ENCODE data around the gene FREM2.

Gene FREM2

DNA sequence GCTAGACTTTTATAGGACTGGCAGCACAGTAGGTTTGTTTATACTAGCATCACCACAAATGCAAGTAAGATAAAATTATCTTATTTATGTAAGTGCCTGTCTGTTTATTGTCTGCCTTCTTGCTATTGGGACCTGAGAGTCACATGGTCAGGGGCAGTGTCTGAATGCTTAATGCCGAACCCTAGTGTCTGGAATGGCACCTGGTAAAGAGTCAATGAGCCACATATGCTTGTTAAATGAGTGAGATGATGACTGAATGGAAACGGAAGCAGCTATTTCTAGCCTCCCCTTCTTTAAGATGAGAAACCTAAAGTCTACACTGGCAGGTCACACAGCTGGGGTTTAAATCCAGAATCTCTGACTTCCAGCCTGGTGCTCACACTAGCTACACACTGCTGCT is 211.6 kb downstream of the FREM2 start:
- DNase-seq (ENCODE audit: low read depth in 2 of 2) = no peak

DNA sequence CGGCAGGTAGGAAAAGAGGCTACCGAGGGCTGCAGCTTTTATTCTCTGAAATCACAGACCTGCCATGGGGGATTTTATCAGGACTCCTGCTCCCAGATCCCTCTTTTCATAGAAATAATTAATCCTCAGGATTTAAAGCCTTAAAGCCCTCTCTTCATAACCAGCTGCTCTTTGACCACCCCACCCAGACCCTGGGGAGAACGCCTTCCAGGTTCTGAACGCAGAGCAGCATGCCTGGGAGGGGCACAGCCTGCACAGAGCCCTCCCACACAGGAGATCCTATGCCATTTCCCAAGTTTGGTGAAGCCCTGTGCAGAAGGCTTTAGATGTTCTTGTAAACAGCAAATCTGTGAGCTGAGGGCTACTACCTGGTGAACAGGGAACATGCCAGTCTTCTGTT is 212.7 kb downstream of the FREM2 start:
- no peak for DNase-seq (ENCODE audit: low read depth in 2 of 2)

DNA sequence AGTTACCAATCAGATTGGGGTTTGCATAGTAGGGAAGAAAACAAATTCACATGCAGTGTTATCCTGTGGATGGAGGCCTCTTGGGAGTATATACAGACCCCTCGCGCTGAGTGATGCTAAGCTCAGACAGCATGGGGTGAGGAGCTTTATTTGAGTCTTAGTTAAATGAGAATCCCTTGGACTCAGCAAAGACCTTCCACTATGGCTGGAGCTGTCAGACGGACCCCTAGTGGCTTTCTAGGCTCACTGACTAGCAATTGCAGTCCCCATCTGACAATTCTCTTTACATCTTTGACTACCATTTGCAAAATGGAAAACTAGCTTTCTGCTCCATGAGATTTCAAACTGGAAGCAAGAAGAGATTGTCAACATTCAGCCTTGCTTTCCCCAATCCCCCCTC is 213.3 kb downstream of the FREM2 start:
- no peak for DNase-seq (ENCODE audit: low read depth in 2 of 2)

DNA sequence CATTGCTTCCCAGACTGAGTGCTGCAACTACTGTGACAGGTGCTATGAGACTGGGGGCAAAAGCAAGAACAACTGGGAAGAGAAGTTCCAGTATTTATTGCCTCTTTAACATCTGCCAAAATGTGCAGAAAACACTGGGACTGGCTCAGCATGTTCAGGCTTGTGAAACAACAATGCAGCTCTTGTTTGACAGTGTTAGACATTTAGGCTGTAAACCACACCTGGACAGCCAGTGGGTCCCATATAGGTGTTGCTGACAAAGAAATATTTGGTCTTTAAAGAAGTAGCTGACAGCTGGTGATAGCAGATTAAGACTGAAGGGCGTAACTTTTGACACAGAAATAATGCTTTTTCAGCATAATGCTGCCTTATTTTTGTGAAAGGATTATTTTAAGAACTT is 215.7 kb downstream of the FREM2 start:
- no peak for DNase-seq (ENCODE audit: low read depth in 2 of 2)

DNA sequence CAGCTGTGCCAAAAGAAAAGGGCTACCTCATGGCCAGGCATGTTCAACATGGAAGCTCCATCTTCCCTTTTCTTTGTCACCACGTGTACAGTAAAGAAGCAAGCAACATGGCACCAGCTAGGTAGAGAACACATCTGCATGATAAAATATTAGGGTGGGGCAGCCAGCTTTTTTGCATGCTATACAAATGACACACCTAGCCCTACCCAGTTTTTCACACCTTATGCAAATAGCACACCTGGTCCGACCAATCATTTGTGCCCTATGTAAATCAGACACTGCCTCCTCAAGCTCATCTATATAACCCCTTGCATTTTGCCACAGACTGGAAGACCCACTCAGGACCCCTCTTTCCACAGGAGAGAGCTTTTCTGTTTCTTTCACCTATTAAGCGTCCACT is 218.2 kb downstream of the FREM2 start:
- DNase-seq (ENCODE audit: low read depth in 2 of 2) = no peak

DNA sequence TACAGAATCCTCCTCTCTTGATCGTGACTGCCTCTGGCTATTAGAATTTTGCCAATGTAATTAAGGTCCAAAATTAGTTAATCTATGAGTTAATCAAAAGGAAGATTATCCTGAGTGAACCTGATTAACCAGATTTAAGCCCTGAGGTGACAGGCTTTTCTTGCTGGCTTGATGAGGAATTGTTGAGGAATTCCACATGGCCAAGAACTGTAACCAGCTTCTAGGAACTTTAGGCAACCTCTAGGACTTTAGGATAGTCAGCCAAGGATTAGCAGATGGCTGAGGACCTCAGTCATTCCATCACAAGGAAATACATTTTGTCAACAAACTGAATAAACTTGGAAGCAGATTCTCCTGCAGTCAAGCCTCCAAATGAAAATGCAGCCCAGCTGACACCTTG is 219.0 kb downstream of the FREM2 start:
- DNase-seq (ENCODE audit: low read depth in 2 of 2) = no peak

DNA sequence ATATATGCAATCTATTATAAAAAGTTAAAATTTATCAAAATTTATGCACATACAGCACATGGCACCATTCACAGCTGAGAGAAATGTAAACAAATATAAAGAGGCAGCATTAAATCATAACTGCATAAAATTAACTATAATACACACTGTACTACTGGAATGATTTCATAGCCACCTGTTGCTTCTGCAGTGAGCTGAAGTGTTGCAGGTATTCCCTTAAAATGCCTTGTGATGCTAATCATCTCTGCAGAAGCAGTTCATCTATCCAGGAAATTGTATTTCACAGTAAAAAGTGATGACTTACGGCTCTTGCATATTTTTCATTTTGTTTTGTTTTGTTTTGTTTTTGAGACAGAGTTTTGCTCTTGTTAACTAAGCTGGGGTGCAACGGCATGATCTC is 221.7 kb downstream of the FREM2 start:
- DNase-seq (ENCODE audit: low read depth in 2 of 2) = no peak

DNA sequence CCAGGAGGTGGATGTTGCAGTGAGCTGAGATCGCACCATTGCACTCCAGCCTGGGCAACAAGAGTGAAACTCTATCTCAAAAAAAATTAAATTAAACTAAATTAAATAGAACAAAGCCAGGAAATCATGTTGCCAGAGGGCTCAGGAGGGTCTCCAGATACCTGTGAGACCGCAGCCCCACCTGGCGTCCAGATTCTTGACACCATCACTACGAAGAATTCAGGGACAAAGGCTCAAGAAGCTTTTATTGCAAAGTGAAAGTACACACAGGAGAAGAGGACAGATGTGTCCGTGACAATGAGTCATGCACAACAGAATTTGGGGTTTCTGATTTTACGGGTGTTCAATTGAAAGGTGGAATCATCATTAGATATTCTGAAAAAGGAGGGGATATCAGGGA is 227.2 kb downstream of the FREM2 start:
- no peak for DNase-seq (ENCODE audit: low read depth in 2 of 2)

DNA sequence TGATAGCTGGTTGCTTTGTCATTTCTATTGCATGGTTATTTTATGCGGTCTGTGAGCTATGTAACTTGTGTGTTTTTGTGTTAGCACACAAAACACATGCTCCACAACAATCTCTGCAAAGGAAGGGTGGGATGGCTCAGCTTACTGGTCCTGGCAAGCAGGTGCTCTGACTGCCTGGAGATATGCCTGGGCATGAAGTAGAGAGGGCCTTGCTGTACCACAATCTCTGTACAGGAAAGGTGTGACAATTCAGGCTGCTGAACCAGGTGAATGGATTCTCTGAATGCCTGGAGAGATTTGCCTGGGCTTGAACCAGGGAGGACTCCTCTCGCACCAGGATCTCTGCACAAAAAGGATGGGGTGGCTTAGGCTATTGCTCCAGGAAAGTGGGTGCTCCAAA is 234.2 kb downstream of the FREM2 start:
- no peak for DNase-seq (ENCODE audit: low read depth in 2 of 2)

DNA sequence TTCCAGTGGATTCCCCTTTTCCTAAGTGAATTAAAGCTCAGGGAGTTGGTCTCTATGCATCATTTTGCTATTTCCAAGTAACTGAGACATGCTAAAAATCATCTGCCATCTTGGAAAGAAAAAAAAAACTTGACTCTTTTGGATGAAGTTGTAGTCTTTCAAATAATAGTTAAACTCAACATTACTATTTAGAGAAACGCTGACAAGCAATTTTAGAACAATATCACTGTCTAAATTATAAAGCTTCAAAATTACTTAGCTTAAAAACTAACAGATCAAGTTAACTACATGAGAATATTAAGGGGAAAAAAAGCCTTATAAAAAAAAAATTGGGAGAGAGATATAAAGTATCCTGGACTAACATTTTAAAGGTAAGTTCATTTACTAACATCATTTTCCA is 235.3 kb downstream of the FREM2 start:
- no peak for DNase-seq (ENCODE audit: low read depth in 2 of 2)

DNA sequence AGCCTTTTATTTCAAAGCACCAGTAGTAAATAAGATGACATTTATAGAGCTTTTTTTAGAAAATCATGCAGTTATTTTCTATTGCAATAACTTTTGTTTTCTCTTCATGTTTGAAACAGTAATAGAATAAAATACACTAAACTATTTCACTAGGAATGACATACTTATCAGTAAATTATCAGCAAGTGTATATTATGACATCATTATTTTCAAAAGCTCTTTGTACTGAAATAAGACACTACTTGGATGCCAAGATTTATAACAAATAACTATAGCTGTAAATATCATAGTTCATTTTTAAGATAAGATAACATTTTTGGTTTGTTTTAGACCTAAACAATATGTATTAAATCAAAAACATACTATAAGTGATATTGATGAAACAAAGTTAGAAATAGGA is 246.9 kb downstream of the FREM2 start:
- DNase-seq (ENCODE audit: low read depth in 2 of 2) = no peak

Data from activated CD8-positive, alpha-beta memory T cell treated with anti-CD3 and anti-CD28 coated beads for 4 hours (primary cell).